GM18498 (cell line): ENCODE measurements around the gene LCP1.

Experiments
- ATAC-seq: cut with Tn5 transposase; IDR thresholded peaks from one replicate; pipeline ENCODE4 v1.9.1; 2021; ENCODE audit warnings: mild to moderate bottlenecking, moderate library complexity; ENCODE audit not compliant: unreplicated experiment

Gene LCP1

GRCh38 chr13:46131705-46132104 lies 50.3 kb downstream of the LCP1 start:
- ATAC-seq: no peak

- no peak for ATAC-seq
Observed at GRCh38 chr13:46129955-46130618, 51.9 kb downstream of the LCP1 start.

- no peak for ATAC-seq
Observed at GRCh38 chr13:46129124-46129523, 52.9 kb downstream of the LCP1 start.

GRCh38 chr13:46127358-46128023 lies 54.5 kb downstream of the LCP1 start:
- ATAC-seq: no peak

- peak; percentile 78 for ATAC-seq
Observed at GRCh38 chr13:46126552-46127357, 55.2 kb downstream of the LCP1 start.

GRCh38 chr13:46126056-46126455 lies 55.9 kb downstream of the LCP1 start:
- ATAC-seq: no peak

- ATAC-seq: no peak
Observed at GRCh38 chr13:46124967-46125933, 56.7 kb downstream of the LCP1 start.

- ATAC-seq: no peak
Observed at GRCh38 chr13:46124531-46124966, 57.4 kb downstream of the LCP1 start.

GRCh38 chr13:46122304-46122703 lies 59.7 kb downstream of the LCP1 start:
- ATAC-seq: no peak

- no peak for ATAC-seq
Observed at GRCh38 chr13:46121597-46122163, 60.3 kb downstream of the LCP1 start.

GRCh38 chr13:46121033-46121432 lies 60.9 kb downstream of the LCP1 start:
- ATAC-seq: no peak

GRCh38 chr13:46119883-46120614 lies 61.9 kb downstream of the LCP1 start:
- ATAC-seq: no peak

GRCh38 chr13:46116653-46117502 lies 65.1 kb downstream of the LCP1 start:
- ATAC-seq: no peak

GRCh38 chr13:46114613-46115012 lies 67.4 kb downstream of the LCP1 start:
- no peak for ATAC-seq

- ATAC-seq: no peak
Observed at GRCh38 chr13:46113596-46113995, 68.4 kb downstream of the LCP1 start.

- ATAC-seq: no peak
Observed at GRCh38 chr13:46111151-46111550, 70.8 kb downstream of the LCP1 start.

GRCh38 chr13:46109451-46109850 lies 72.5 kb downstream of the LCP1 start:
- ATAC-seq: no peak

- no peak for ATAC-seq
Observed at GRCh38 chr13:46106839-46107371, 75.1 kb downstream of the LCP1 start.
